ENCODE measurements around the gene POLR2L. TPM values are rescaled to one million over a fixed set of nuclear protein-coding genes. Genes with fewer than 3 reads are reported as not detected.

Gene POLR2L
- total and polyA plus RNA-seq, 2 of the 13 experiments (the other 11 are each of a cell fraction or from before 2014, with no cell fraction given): 104 to 114 TPM

GRCh38 chr11:819129-819931 is 23.0 kb downstream of the POLR2L start (continued):
- TF ChIP-seq ZNF180 (CRISPR knock-in tag; IDR thresholded peaks at IDR 0.05; ENCODE audit: borderline replicate concordance, low read depth) (no peak), MYPOP (CRISPR knock-in tag; IDR thresholded peaks at IDR 0.05) (peak; percentile 3; the same call in 1 of the 2 replicates), ZBTB40 (IDR thresholded peaks at IDR 0.05) (no peak), ZBTB40 (CRISPR knock-in tag; IDR thresholded peaks at IDR 0.05) (peak; percentile 18; the same call in 1 of the 2 replicates), ZNF431 (CRISPR knock-in tag; IDR thresholded peaks at IDR 0.05; ENCODE audit: borderline replicate concordance, low read depth) (0 out of 2 replicates have a peak, but pooled peaks have one; percentile 57), HNRNPL (IDR thresholded peaks at IDR 0.05; ENCODE audit: low read depth, low read length) (peak; percentile 96), ZNF605 (CRISPR knock-in tag; IDR thresholded peaks at IDR 0.05) (peak; percentile 7; the same call in 1 of the 2 replicates), ZNF574 (CRISPR knock-in tag; IDR thresholded peaks at IDR 0.05) (peak; percentile 22; the same call in 1 of the 2 replicates), LCORL (IDR thresholded peaks at IDR 0.05) (no peak), LCORL (CRISPR knock-in tag; IDR thresholded peaks at IDR 0.05) (peak; percentile 7; the same call in 1 of the 2 replicates), ZNF607 (CRISPR knock-in tag; IDR thresholded peaks at IDR 0.05; ENCODE audit: borderline replicate concordance) (no peak; the same call in none of the 2 replicates), ZNF691 (CRISPR knock-in tag; IDR thresholded peaks at IDR 0.05; ENCODE audit: borderline replicate concordance, low read depth) (0 out of 2 replicates have a peak, but pooled peaks have one; percentile 68), ZNF547 (CRISPR knock-in tag; IDR thresholded peaks at IDR 0.05) (peak; percentile 79; the same call in 1 of the 2 replicates)
